HepG2 (cell line): ENCODE data around the gene IFRD1. TPM values are rescaled to one million over a fixed set of nuclear protein-coding genes. Genes with fewer than 3 reads are reported as not detected.

Experiments
- LRRFIP1 ChIP-seq: sonication (generic); formaldehyde crosslinking; conservative IDR thresholded peaks from 2 replicates; pipeline ENCODE4 v1.4.0; 2020; ENCODE audit warnings: missing genetic modification reagents
- NCOA5 ChIP-seq: sonication (generic); formaldehyde crosslinking; IDR thresholded peaks from 2 replicates; pipeline ENCODE4 v1.4.0; 2020; ENCODE audit warnings: missing genetic modification reagents
- RBM22 ChIP-seq: fragments of 200-400 bp; formaldehyde crosslinking; optimal IDR thresholded peaks from 2 replicates; pipeline ENCODE3; 2017; ENCODE audit warnings: mild to moderate bottlenecking, low read length, moderate library complexity
- RNF219 ChIP-seq: sonication (generic); formaldehyde crosslinking; IDR thresholded peaks from 2 replicates; pipeline ENCODE4 v1.5.0; 2020; ENCODE audit warnings: mild to moderate bottlenecking, missing genetic modification reagents
- SNAI1 ChIP-seq: sonication (generic); formaldehyde crosslinking; IDR thresholded peaks from 2 replicates; pipeline ENCODE4 v1.5.0; 2020; ENCODE audit warnings: mild to moderate bottlenecking, missing genetic modification reagents, borderline replicate concordance
- ZBTB38 ChIP-seq: sonication (generic); formaldehyde crosslinking; IDR thresholded peaks from 2 replicates; pipeline ENCODE4 v1.5.1; 2020; ENCODE audit warnings: mild to moderate bottlenecking, missing genetic modification reagents
- ZHX2 ChIP-seq, 2 experiments: sonication (generic) in 1 of 2; formaldehyde crosslinking in 1 of 2; IDR thresholded peaks; 2 replicates each; pipeline versions ENCODE4 v1.6.1 to v1.9.0; 2014 to 2022; ENCODE audit warnings: antibody characterized with exemption in 1 of 2, borderline replicate concordance in 1 of 2, inconsistent platforms in 1 of 2, low read depth in 1 of 2, missing genetic modification reagents in 1 of 2
- ZNF124 ChIP-seq: sonication (generic); formaldehyde crosslinking; IDR thresholded peaks from 2 replicates; pipeline ENCODE4 v1.4.0; 2020; ENCODE audit warnings: missing genetic modification reagents
- ZNF143 ChIP-seq: sonication (generic); formaldehyde crosslinking; IDR thresholded peaks from 2 replicates; pipeline ENCODE4 v1.4.0; 2020; ENCODE audit warnings: missing genetic modification reagents
- polyA plus RNA-seq, 8 experiments: library from polyadenylated mRNA; depleted of rRNA in 3 of 8; stranded (reverse) in 7 of 8; unstranded in 1 of 8; fragments of >200 nt; fragmentation: Illumina TruSeq in 4 of 8; extraction: Trizol in 4 of 8; gene quantifications; 2 replicates each; pipeline versions ENCODE4 v1.2.1 to v1.2.3, GENCODE V29; 2011 to 2016; ENCODE audit warnings: low read depth in 4 of 8, missing spikeins in 1 of 8, mixed read lengths in 1 of 8; ENCODE audit not compliant: insufficient read depth in 1 of 8
- total RNA-seq, 5 experiments: library from RNA; depleted of rRNA; stranded (reverse); fragments of >200 nt; fragmentation: Illumina TruSeq; extraction: Trizol; gene quantifications; 2 replicates each; pipeline ENCODE4 v1.2.3, GENCODE V29; 2016; ENCODE audit warnings: low read depth in 1 of 5
- TF ChIP-seq, protein P1 (sequence below): sonication (generic); formaldehyde crosslinking; IDR thresholded peaks from 2 replicates; pipeline ENCODE4 v1.8.1; 2023; ENCODE audit warnings: mild to moderate bottlenecking, missing genetic modification reagents, borderline replicate concordance
- TF ChIP-seq, protein P2 (sequence below): sonication (generic); formaldehyde crosslinking; IDR thresholded peaks from 2 replicates; pipeline ENCODE4 v1.5.1; 2020; ENCODE audit warnings: mild to moderate bottlenecking, missing genetic modification reagents, moderate library complexity

IFRD1 gene
- total and polyA plus RNA-seq, 2 of the 13 experiments (the other 11 are each of a cell fraction or from before 2014, with no cell fraction given), result 50.9 to 55.5 TPM

DNA sequence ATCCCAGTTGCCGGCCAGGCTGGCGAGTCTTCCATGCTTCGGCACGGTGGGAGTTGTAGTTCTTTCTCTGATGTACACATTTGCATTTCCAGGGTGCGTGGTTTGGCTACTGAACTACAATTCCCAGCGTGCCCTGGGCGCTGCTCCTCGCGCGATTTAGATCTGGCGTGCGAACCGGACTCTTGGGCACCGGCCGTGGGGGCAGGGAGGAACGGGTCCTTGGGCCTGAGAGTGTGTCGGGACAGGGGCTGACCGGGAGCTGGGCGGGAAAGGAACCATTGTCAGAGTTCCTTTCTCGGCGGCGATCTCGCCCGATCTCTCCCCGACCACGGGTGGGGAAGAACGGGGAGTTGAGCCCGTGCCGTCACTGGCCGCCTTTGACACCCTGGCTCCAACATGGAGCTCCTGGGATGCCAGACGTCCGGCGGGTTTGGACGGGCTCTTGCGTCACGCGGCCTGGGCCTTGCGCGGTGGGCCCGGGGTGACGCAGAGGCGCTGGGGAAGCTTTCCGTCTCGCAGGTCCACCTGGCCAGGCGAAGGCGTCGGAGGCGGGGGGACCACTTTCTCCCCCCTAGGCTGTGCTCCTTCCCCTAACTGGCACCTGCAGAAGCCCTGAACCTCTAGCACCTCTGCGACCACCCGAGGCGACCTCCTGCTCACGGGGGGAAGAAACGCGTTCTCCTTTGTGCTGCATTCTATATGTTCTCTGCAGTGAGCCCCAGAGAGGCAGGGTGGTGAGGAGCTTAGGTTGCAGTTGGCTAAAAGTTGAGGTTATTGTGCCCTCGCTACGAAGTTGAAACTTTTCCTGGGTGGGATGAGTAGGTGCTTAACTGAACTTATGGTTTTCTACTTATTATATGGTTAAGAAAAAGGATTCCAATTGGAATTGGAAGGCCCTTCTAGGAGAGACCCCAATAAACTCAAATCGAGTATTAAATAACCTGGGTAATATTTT is 824 bp downstream of the IFRD1 start (continued):
- TF ChIP-seq ZHX2 (IDR thresholded peaks at IDR 0.05; ENCODE audit: low read depth) (peak; percentile 87), ZHX2 (CRISPR knock-in tag; IDR thresholded peaks at IDR 0.05; ENCODE audit: borderline replicate concordance) (no peak), ZBTB38 (CRISPR knock-in tag) (no peak; the same call in 1 of the 2 replicates), RBM22 (no peak), NCOA5 (no peak), ZNF143 (peak; percentile 96), LRRFIP1 (CRISPR knock-in tag) (no peak), ZNF124 (CRISPR knock-in tag) (no peak), SNAI1 (CRISPR knock-in tag) (0 out of 2 replicates have a peak, but pooled peaks have one; percentile 47), RNF219 (CRISPR knock-in tag) (no peak)
- TF ChIP-seq, protein P1, sequence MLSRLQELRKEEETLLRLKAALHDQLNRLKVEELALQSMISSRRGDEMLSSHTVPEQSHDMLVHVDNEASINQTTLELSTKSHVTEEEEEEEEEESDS (CRISPR knock-in tag), result no peak
- TF ChIP-seq, protein P2, sequence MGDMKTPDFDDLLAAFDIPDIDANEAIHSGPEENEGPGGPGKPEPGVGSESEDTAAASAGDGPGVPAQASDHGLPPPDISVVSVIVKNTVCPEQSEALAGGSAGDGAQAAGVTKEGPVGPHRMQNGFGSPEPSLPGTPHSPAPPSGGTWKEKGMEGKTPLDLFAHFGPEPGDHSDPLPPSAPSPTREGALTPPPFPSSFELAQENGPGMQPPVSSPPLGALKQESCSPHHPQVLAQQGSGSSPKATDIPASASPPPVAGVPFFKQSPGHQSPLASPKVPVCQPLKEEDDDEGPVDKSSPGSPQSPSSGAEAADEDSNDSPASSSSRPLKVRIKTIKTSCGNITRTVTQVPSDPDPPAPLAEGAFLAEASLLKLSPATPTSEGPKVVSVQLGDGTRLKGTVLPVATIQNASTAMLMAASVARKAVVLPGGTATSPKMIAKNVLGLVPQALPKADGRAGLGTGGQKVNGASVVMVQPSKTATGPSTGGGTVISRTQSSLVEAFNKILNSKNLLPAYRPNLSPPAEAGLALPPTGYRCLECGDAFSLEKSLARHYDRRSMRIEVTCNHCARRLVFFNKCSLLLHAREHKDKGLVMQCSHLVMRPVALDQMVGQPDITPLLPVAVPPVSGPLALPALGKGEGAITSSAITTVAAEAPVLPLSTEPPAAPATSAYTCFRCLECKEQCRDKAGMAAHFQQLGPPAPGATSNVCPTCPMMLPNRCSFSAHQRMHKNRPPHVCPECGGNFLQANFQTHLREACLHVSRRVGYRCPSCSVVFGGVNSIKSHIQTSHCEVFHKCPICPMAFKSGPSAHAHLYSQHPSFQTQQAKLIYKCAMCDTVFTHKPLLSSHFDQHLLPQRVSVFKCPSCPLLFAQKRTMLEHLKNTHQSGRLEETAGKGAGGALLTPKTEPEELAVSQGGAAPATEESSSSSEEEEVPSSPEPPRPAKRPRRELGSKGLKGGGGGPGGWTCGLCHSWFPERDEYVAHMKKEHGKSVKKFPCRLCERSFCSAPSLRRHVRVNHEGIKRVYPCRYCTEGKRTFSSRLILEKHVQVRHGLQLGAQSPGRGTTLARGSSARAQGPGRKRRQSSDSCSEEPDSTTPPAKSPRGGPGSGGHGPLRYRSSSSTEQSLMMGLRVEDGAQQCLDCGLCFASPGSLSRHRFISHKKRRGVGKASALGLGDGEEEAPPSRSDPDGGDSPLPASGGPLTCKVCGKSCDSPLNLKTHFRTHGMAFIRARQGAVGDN (CRISPR knock-in tag), result peak; percentile 86
